Upper lobe of right lung (tissue), 1 donor: ENCODE results near the gene GPR155. TPM values are rescaled to one million over a fixed set of nuclear protein-coding genes. Genes with fewer than 3 reads are reported as not detected.
"Not testable (repeated sequence)": the region's sequence is repeated elsewhere in the genome, so short reads cannot be mapped to it uniquely, and the experiment has no call there.

Experiments used
- ATAC-seq: fragments of 200-7000 bp; cut with Tn5 transposase; one replicate; pipeline ENCODE4 v1.9.1; 2020; ENCODE audit warnings: mild to moderate bottlenecking, moderate library complexity
- DNase-seq: peaks from one replicate; pipeline ENCODE4 v3.0.0-alpha.2; 2020
- H3K27ac ChIP-seq: fragments of 200-600 bp; one replicate; pipeline ENCODE4 v1.8.0; 2022
- H3K27me3 ChIP-seq: fragments of 200-600 bp; one replicate; pipeline ENCODE4 v1.8.0; 2022; ENCODE audit warnings: mild to moderate bottlenecking
- H3K36me3 ChIP-seq: fragments of 200-600 bp; one replicate; pipeline ENCODE4 v1.8.0; 2022
- H3K4me1 ChIP-seq: fragments of 200-600 bp; one replicate; pipeline ENCODE4 v1.8.0; 2022
- H3K4me3 ChIP-seq: fragments of 200-600 bp; one replicate; pipeline ENCODE4 v1.8.0; 2022; ENCODE audit warnings: mild to moderate bottlenecking
- H3K9me3 ChIP-seq: fragments of 200-600 bp; one replicate; pipeline ENCODE4 v1.8.0; 2022
- intact Hi-C: fragments of 100-400 bp; cut with DNase I; formaldehyde crosslinking; loops from one replicate; pipeline ENCODE4 v1.11.0; 2022
- total RNA-seq: library from RNA; stranded (reverse); fragmentation: NEBNext Ultra II Directional; extraction: Animal tissue kit (Norgen Biotek cat#: 25700); gene quantifications from one replicate; pipeline ENCODE4 v1.2.1, GENCODE V29; 2021
- TF ChIP-seq, protein P1 (sequence below): fragments of 200-600 bp; IDR thresholded peaks from one replicate; pipeline ENCODE4 v1.8.0; 2022; ENCODE audit warnings: antibody characterized with exemption
- donor health status: DM: no; HTN: yes; CAD: no; lungs with severe emphysema.

GPR155 gene
- total RNA-seq, 1 donor from 2014 or later = 6.3 TPM

DNA sequence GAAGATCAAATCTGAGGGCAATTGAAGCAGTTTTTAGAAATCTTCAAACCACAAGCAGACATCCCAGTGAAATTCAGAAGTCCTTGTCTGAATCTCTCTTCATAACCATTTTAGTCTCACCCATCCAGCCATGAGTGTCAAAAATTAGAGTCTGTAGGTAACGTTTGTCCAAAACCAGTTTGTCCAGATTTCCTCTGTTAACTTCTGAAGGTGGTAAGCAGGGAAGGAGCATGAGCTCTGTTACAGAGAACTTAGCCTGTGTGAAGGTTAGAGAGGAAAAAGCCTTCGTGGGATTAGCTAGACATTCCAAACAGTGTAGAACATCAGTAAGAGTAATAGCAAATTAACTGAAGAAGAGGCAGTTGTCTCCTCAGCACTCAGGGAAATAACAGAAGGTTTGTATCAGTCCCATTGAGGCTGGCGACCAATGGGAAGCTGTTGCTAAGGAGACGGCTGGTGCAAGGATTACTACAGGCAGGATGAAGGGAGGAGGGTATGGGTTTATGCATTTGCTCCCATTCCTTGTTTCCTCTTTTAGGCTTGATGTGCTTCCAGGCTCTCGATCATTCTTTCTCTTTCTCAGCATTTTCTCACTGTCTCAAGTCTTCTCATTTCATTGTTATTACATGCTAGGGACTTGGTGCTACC lies 8.7 kb upstream of the GPR155 start:
- Histone ChIP-seq H3K4me3 (no peak overlapping the region), H3K27ac (no peak overlapping the region), H3K36me3 (no peaks in the 10 kb centered on the region), H3K9me3 (no peaks in the 10 kb centered on the region), H3K4me1 (no peaks in the 10 kb centered on the region), H3K27me3 (no peaks in the 10 kb centered on the region)
- DNase-seq (no peak), ATAC-seq (peak; percentile 70)
- TF ChIP-seq, protein P1, sequence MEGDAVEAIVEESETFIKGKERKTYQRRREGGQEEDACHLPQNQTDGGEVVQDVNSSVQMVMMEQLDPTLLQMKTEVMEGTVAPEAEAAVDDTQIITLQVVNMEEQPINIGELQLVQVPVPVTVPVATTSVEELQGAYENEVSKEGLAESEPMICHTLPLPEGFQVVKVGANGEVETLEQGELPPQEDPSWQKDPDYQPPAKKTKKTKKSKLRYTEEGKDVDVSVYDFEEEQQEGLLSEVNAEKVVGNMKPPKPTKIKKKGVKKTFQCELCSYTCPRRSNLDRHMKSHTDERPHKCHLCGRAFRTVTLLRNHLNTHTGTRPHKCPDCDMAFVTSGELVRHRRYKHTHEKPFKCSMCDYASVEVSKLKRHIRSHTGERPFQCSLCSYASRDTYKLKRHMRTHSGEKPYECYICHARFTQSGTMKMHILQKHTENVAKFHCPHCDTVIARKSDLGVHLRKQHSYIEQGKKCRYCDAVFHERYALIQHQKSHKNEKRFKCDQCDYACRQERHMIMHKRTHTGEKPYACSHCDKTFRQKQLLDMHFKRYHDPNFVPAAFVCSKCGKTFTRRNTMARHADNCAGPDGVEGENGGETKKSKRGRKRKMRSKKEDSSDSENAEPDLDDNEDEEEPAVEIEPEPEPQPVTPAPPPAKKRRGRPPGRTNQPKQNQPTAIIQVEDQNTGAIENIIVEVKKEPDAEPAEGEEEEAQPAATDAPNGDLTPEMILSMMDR = no peak
- intact Hi-C loops = no loop called here

DNA sequence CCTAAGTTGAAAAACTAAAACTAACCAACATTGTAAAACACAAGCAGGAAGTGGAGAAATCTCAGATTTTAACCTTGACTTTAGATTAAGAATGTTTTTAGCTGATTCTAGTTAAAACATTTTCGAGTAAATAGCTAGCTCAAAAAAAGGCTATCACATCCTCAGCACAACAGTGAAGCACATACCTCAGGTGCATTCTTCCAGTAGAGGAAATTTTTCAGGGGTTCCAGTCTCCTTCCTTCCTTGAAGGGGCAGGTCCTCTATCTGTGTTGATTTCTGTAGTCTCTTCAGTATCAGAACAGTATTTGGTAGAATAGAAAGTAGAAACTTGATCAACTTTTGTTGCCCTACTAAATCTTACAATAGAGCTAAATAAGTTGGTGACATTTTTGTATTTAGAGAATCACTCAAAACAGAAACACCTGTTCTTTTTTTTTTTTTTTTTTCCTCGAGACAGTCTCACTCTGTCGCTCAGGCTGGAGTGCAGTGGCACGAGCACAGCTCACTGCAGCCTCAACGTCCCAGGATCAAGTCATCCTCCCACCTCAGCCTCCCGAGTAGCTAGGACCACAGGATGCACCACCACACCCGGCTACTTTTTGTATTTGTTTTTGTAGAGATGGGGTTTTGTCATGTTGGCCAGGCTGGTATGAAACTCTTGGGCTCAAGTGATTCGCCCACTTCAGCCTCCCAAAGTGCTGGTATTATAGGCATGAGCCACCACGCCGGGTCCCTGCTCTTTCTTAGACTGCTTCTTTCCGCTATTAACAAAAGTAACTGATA lies 6.9 kb upstream of the GPR155 start:
- Histone ChIP-seq H3K9me3 (no peaks in the 10 kb centered on the region), H3K4me3 (no peak overlapping the region), H3K36me3 (no peaks in the 10 kb centered on the region), H3K4me1 (no peaks in the 10 kb centered on the region), H3K27ac (peak overlapping the region; percentile 51), H3K27me3 (no peaks in the 10 kb centered on the region)
- ATAC-seq (no peak), DNase-seq (no peak)
- intact Hi-C loops = no loop called here
- TF ChIP-seq, protein P1 = no peak

DNA sequence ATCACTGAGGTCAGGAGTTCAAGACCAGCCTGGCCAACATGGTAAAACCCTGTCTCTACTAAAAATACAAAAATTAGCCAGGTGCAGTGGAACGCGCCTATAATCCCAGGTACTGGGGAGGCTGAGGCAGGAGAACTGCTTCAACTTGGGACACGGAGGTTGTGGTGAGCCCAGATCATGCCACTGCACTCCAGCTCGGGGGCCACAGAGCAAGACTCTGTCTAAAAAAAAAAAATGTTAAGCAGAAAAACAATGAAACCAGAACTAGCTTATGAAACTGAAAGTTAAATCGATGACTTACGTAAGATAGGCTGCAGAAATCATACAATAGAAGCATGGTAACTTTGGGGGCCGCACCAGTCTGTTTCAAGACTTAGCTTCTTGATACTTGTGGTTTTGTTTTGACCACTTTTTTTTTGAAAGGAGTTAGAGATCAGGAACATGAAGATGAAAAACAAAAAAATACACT lies 6.2 kb upstream of the GPR155 start:
- H3K9me3 ChIP-seq = no peaks in the 10 kb centered on the region
- DNase-seq = no peak
- TF ChIP-seq, protein P1 = no peak
- peak overlapping the region; percentile 51 for H3K27ac ChIP-seq
- no peaks in the 10 kb centered on the region for H3K4me1 ChIP-seq
- peak; percentile 54 for ATAC-seq
- no peaks in the 10 kb centered on the region for H3K27me3 ChIP-seq
- H3K4me3 ChIP-seq = no peak overlapping the region
- intact Hi-C loops = no loop called here
- no peaks in the 10 kb centered on the region for H3K36me3 ChIP-seq

GRCh38 chr2:174491947-174492346 lies 5.1 kb upstream of the GPR155 start:
- H3K4me3 ChIP-seq = no peak overlapping the region
- DNase-seq = no peak
- H3K27me3 ChIP-seq = no peaks in the 10 kb centered on the region
- TF ChIP-seq, protein P1 = no peak
- intact Hi-C loops = no loop called here
- no peaks in the 10 kb centered on the region for H3K9me3 ChIP-seq
- H3K27ac ChIP-seq = no peak overlapping the region
- no peaks in the 10 kb centered on the region for H3K4me1 ChIP-seq
- ATAC-seq = no peak
- no peaks in the 10 kb centered on the region for H3K36me3 ChIP-seq

GRCh38 chr2:174490051-174490450 lies 3.2 kb upstream of the GPR155 start:
- Histone ChIP-seq H3K4me1 (no peaks in the 10 kb centered on the region), H3K27me3 (no peaks in the 10 kb centered on the region), H3K4me3 (no peak overlapping the region), H3K36me3 (no peaks in the 10 kb centered on the region), H3K27ac (no peak overlapping the region), H3K9me3 (no peaks in the 10 kb centered on the region)
- TF ChIP-seq, protein P1 = no peak
- DNase-seq (no peak), ATAC-seq (no peak)
- intact Hi-C loops = no loop called here

GRCh38 chr2:174489520-174489919 lies 2.7 kb upstream of the GPR155 start:
- H3K36me3 ChIP-seq, DNase-seq, H3K27me3 ChIP-seq, H3K4me1 ChIP-seq, ATAC-seq, H3K9me3 ChIP-seq, intact Hi-C loops, H3K4me3 ChIP-seq, H3K27ac ChIP-seq: not testable (repeated sequence)
